Adipocyte (in vitro differentiated cells): ENCODE measurements around the gene CAST.
"Not testable (repeated sequence)": the region's sequence is repeated elsewhere in the genome, so short reads cannot be mapped to it uniquely, and the experiment has no call there.

Source experiments
- DNase-seq: peaks from one replicate; pipeline ENCODE4 v3.0.0-alpha.2; 2015; ENCODE audit warnings: low read depth
- H3K27me3 ChIP-seq: replicated peaks from 2 replicates; pipeline ENCODE4 v1.7.0; 2013; ENCODE audit warnings: mild to moderate bottlenecking, low read length, moderate library complexity; ENCODE audit not compliant: control insufficient read depth, insufficient read depth
- H3K36me3 ChIP-seq: 2 replicates; pipeline ENCODE4 v1.7.0; 2013; ENCODE audit warnings: low read length, mild to moderate bottlenecking, moderate library complexity; ENCODE audit not compliant: control insufficient read depth, insufficient read depth, severe bottlenecking
- H3K4me1 ChIP-seq: 2 replicates; pipeline ENCODE4 v1.7.0; 2013; ENCODE audit warnings: mild to moderate bottlenecking, low read length, moderate library complexity; ENCODE audit not compliant: control insufficient read depth, insufficient read depth
- H3K4me3 ChIP-seq: 2 replicates; pipeline ENCODE4 v1.7.0; 2013; ENCODE audit warnings: mild to moderate bottlenecking, low read length, moderate library complexity
- H3K9ac ChIP-seq: 2 replicates; pipeline ENCODE4 v1.7.0; 2013; ENCODE audit warnings: mild to moderate bottlenecking, low read length, moderate library complexity
- H3K9me3 ChIP-seq: 2 replicates; pipeline ENCODE4 v1.7.0; 2013; ENCODE audit warnings: mild to moderate bottlenecking, low read length, moderate library complexity; ENCODE audit not compliant: control insufficient read depth

CAST gene

GRCh38 chr5:96736937-96737336 is 74.8 kb downstream of the CAST start:
- peaks cover 11% of the 10 kb centered on the region for H3K4me1 ChIP-seq
- H3K9me3 ChIP-seq: no peaks in the 10 kb centered on the region
- no peak overlapping the region for H3K4me3 ChIP-seq
- no peak overlapping the region for H3K9ac ChIP-seq
- peaks cover 79% of the 10 kb centered on the region for H3K36me3 ChIP-seq
- H3K27me3 ChIP-seq: no peaks in the 10 kb centered on the region
- no peak for DNase-seq

GRCh38 chr5:96741106-96741505 is 78.9 kb downstream of the CAST start:
- H3K4me3 ChIP-seq: no peak overlapping the region
- peaks cover 5% of the 10 kb centered on the region for H3K4me1 ChIP-seq
- H3K27me3 ChIP-seq: no peaks in the 10 kb centered on the region
- H3K36me3 ChIP-seq: peaks cover 100% of the 10 kb centered on the region
- no peaks in the 10 kb centered on the region for H3K9me3 ChIP-seq
- DNase-seq: no peak
- H3K9ac ChIP-seq: no peak overlapping the region

DNA sequence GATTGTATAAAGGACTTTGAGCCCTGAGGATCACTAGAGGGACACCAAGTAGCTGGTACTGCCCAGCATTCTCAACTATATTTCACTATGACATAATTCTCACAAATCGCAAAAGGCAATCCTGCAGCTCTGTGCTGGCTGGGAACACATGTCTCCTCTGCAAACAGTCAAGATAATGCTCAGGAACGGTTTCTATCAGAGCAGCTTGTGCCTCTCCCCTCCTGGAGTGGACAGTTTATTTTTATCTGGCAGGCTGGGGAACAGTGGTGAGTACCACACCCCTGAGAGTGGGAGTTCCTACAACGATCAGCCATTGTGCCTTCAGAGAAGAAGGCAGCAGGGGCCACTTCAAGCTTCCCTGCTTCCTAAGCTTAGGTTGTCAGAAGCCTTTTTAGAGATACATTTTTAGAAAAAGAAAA is 79.7 kb downstream of the CAST start:
- Histone ChIP-seq H3K4me3 (no peak overlapping the region), H3K9me3 (no peaks in the 10 kb centered on the region), H3K36me3 (peaks cover 100% of the 10 kb centered on the region), H3K27me3 (no peaks in the 10 kb centered on the region), H3K4me1 (peaks cover 5% of the 10 kb centered on the region), H3K9ac (no peak overlapping the region)
- DNase-seq: no peak

GRCh38 chr5:96742538-96742937 is 80.4 kb downstream of the CAST start:
- no peak overlapping the region for H3K4me3 ChIP-seq
- peaks cover 100% of the 10 kb centered on the region for H3K36me3 ChIP-seq
- peaks cover 5% of the 10 kb centered on the region for H3K4me1 ChIP-seq
- no peak overlapping the region for H3K9ac ChIP-seq
- no peaks in the 10 kb centered on the region for H3K27me3 ChIP-seq
- DNase-seq: no peak
- H3K9me3 ChIP-seq: no peaks in the 10 kb centered on the region

- H3K9me3 ChIP-seq: no peaks in the 10 kb centered on the region
- no peaks in the 10 kb centered on the region for H3K27me3 ChIP-seq
- H3K4me3 ChIP-seq: no peak overlapping the region
- peak; percentile 29 for DNase-seq
- H3K36me3 ChIP-seq: peaks cover 100% of the 10 kb centered on the region
- H3K9ac ChIP-seq: no peak overlapping the region
- peaks cover 9% of the 10 kb centered on the region for H3K4me1 ChIP-seq
These were observed 81.0 kb downstream of the CAST start for GRCh38 chr5:96743065-96743768.

DNA sequence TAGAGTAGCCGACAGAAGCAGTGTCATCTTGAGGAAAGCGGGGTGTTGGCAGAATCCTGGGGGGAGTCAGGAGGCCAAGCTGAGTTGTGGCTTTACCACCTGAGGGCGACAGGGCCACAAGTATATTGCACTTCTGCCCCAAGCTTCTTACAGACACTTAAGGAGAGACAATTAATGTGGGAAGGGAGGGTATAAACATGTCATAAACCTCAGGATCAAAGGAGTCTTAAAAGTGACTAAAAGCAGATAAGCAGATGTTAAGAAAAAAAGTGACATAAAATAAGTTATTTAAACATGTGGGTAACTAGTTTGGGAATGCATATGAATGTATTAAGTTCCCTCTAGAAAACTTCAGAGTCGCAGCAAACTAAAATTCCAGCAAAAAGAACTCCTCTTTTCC is 81.6 kb downstream of the CAST start:
- no peak overlapping the region for H3K4me3 ChIP-seq
- no peak for DNase-seq
- H3K9me3 ChIP-seq: no peaks in the 10 kb centered on the region
- H3K9ac ChIP-seq: no peak overlapping the region
- H3K36me3 ChIP-seq: peaks cover 100% of the 10 kb centered on the region
- no peaks in the 10 kb centered on the region for H3K27me3 ChIP-seq
- peaks cover 12% of the 10 kb centered on the region for H3K4me1 ChIP-seq

- not testable (repeated sequence) for H3K27me3 ChIP-seq, H3K9ac ChIP-seq, H3K4me3 ChIP-seq, H3K9me3 ChIP-seq, DNase-seq
- Histone ChIP-seq H3K4me1 (peaks cover 12% of the 10 kb centered on the region), H3K36me3 (peaks cover 100% of the 10 kb centered on the region)
These were observed 82.0 kb downstream of the CAST start for GRCh38 chr5:96744218-96744617.

DNA sequence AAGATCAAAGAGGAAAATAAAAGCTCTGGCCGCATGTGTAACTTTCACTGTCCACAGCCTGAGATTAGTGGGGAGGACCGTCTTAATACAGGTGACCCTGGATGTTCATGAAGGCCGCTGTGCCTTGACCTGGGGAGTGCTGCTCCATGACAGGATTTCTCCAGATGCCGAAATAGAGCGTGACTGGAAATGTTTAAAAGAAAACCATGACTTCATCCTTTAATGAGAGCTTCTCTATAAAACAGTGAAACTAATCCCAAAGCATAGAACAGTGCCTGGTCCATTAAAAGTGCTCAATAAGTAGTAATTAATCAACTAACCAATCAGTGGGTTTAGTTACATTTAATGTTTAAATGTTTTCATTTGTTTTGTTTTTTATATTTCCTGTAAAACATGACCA is 82.8 kb downstream of the CAST start:
- Histone ChIP-seq H3K4me1 (peaks cover 12% of the 10 kb centered on the region), H3K9ac (no peak overlapping the region), H3K27me3 (no peaks in the 10 kb centered on the region), H3K4me3 (no peak overlapping the region), H3K36me3 (peaks cover 100% of the 10 kb centered on the region), H3K9me3 (no peaks in the 10 kb centered on the region)
- DNase-seq: no peak

- Histone ChIP-seq H3K27me3 (no peaks in the 10 kb centered on the region), H3K36me3 (peaks cover 100% of the 10 kb centered on the region), H3K4me3 (no peak overlapping the region), H3K9me3 (no peaks in the 10 kb centered on the region), H3K4me1 (peaks cover 12% of the 10 kb centered on the region), H3K9ac (no peak overlapping the region)
- peak; percentile 56 for DNase-seq
These were observed 83.8 kb downstream of the CAST start for GRCh38 chr5:96745844-96746531.

DNA sequence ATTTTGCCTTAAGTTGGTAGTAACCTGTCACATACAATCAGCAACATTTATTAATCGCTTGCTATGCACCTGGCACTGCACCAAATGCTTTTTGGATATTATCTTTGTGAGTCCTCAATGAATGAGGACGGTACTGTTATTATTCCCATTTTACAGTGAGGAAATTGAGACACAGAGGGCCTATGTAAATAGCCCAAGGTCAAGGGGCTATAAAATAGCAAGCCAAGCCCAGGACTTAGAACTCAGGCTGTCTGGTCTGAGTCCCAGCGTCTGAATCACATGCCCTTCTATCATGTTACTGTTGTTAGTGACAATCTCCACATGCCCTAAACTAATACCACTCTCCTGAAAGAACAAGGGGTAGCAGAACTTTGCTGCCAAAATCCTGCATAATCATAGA is 85.5 kb downstream of the CAST start:
- Histone ChIP-seq H3K27me3 (no peaks in the 10 kb centered on the region), H3K9ac (no peak overlapping the region), H3K4me3 (no peak overlapping the region), H3K36me3 (peaks cover 96% of the 10 kb centered on the region), H3K4me1 (peaks cover 24% of the 10 kb centered on the region), H3K9me3 (no peaks in the 10 kb centered on the region)
- no peak for DNase-seq

DNA sequence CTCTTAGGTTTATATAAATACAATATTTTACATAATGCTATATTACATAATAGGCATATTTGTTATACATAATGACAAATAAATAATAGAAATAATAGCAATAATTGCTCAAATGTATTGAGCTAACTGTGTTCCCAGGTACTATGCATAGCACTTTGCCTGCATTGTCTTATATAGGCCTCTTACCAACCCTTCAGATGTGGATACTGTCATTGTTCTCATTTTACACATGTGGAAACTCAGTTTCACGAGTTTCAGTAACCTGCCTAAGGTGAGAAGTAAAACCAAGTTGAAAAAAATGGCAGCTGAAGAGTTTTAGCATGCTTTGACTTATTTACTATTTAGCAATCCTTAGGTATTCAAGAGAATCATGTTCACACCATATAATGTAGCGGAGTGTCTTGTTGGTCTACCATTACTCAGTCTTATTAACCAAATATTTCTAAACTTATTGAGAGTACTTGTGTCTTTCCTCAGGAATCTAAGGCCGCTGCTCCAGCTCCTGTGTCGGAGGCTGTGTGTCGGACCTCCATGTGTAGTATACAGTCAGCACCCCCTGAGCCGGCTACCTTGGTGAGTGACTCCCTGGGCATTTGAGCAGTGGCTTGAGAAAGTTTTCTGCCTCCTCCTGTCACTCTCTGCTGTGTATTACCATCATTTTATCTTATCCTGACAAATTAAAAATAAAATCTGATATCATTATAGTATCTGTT is 88.1 kb downstream of the CAST start:
- Histone ChIP-seq H3K4me1 (peaks cover 21% of the 10 kb centered on the region), H3K4me3 (no peak overlapping the region), H3K9ac (no peak overlapping the region), H3K27me3 (no peaks in the 10 kb centered on the region), H3K36me3 (peaks cover 96% of the 10 kb centered on the region), H3K9me3 (no peaks in the 10 kb centered on the region)
- DNase-seq: no peak
